Bronchial epithelial cell (primary cell): Measurements from ENCODE around the gene BAG3. TPM values are rescaled to one million over a fixed set of nuclear protein-coding genes. Genes with fewer than 3 reads are reported as not detected.
A peak's percentile ranks its signal among the peaks of the same experiment; 100 is the strongest.

Source experiments
- DNase-seq: peaks from one replicate; pipeline ENCODE4 v3.0.0-alpha.2; 2010; ENCODE audit warnings: low read depth
- FAIRE-seq: peaks from 2 replicates; lab custom pipeline; 2011; peaks lifted over from hg19 to GRCh38; lab: Jason Lieb, UNC
- H3K27me3 ChIP-seq: 2 replicates; pipeline ENCODE4 v1.5.1; 2011; ENCODE audit warnings: low read length; ENCODE audit not compliant: control insufficient read depth, insufficient read depth
- H3K36me3 ChIP-seq: 2 replicates; pipeline ENCODE4 v1.5.1; 2011; ENCODE audit warnings: low read length; ENCODE audit not compliant: control insufficient read depth, insufficient read depth
- H3K4me3 ChIP-seq: 2 replicates; pipeline ENCODE4 v1.5.1; 2011; ENCODE audit warnings: mild to moderate bottlenecking, low read depth, low read length, control low read depth
- total RNA-seq: library from RNA; depleted of rRNA; stranded (reverse); fragments of >200 nt; gene quantifications from 2 replicates; pipeline ENCODE4 v1.2.1, GENCODE V29; 2014
- TF ChIP-seq, protein P1 (sequence below): IDR thresholded peaks from 2 replicates; pipeline ENCODE4 v1.5.1; 2011; ENCODE audit warnings: mild to moderate bottlenecking, moderate library complexity, low read length, control low read depth, inconsistent platforms; ENCODE audit not compliant: insufficient read depth, severe bottlenecking

Gene BAG3
- total RNA-seq, 1 donor from 2014 or later: 7.1 TPM

DNA sequence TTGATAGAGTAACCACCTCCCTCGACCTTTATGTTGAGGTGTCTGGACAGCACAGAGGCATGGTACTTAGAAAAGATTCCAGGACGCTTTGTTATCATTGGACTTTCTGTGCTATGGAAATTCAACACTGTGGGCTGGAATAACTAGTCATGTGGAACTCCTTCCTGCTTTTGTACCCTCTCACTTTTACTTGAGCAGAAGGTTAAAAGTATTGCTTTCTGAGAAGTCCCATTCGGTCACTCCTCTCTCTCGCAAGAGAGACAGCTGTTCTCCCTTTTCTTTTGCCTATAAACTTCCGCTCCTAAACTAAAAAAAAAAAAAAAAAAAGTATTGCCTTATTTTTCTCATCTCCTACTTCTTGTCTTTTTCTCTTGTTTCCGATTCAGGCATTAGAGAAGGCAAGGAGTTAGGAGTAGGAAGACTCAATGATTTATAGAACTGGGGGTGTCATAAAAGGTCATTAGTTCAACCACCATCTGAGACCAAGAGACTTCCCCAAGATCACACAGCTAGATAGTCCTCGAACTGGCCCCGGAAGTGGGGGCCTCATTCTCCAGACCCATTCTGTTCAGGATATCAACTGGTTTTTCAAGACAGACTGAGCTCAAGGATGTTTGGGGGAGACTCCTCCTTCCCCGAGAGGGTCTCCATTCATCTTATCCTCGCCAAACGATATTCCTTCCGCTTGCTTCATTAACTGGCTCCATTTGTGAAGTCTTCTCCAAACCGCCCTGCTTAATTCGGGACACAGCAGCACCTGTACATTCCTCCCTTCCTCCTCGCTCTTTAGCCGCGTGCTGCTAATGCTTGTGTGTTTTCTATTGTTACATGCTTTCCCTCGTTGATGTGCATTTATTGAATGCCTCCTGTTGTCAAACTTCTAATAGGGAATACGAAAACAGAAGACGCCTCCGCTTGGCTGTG, 73.7 kb downstream of the BAG3 start:
- DNase-seq: peak; percentile 37
- no peaks in the 10 kb centered on the region for H3K36me3 ChIP-seq
- H3K4me3 ChIP-seq: peak overlapping the region; percentile 77
- FAIRE-seq: no peak
- TF ChIP-seq, protein P1, sequence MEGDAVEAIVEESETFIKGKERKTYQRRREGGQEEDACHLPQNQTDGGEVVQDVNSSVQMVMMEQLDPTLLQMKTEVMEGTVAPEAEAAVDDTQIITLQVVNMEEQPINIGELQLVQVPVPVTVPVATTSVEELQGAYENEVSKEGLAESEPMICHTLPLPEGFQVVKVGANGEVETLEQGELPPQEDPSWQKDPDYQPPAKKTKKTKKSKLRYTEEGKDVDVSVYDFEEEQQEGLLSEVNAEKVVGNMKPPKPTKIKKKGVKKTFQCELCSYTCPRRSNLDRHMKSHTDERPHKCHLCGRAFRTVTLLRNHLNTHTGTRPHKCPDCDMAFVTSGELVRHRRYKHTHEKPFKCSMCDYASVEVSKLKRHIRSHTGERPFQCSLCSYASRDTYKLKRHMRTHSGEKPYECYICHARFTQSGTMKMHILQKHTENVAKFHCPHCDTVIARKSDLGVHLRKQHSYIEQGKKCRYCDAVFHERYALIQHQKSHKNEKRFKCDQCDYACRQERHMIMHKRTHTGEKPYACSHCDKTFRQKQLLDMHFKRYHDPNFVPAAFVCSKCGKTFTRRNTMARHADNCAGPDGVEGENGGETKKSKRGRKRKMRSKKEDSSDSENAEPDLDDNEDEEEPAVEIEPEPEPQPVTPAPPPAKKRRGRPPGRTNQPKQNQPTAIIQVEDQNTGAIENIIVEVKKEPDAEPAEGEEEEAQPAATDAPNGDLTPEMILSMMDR: no peak
- no peaks in the 10 kb centered on the region for H3K27me3 ChIP-seq

DNA sequence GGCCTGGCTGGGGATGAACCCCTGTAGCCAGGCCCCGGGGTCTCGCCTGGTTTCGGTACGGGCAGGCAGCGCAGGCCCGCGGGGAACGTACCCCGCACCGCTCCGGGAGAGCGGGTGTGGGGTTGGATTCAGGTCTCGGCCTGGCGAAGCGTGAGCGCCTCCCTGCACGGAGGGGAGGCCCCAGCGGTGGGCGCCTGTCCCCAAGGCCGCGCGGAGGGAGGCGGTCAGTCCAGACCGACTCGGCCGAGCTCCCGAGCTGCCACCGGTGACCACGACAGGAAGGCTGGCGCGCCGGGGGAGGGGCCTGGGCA, 74.3 kb downstream of the BAG3 start:
- FAIRE-seq (no peak), DNase-seq (no peak)
- Histone ChIP-seq H3K36me3 (no peaks in the 10 kb centered on the region), H3K4me3 (peak overlapping the region; percentile 77), H3K27me3 (no peaks in the 10 kb centered on the region)
- TF ChIP-seq, protein P1: no peak

DNA sequence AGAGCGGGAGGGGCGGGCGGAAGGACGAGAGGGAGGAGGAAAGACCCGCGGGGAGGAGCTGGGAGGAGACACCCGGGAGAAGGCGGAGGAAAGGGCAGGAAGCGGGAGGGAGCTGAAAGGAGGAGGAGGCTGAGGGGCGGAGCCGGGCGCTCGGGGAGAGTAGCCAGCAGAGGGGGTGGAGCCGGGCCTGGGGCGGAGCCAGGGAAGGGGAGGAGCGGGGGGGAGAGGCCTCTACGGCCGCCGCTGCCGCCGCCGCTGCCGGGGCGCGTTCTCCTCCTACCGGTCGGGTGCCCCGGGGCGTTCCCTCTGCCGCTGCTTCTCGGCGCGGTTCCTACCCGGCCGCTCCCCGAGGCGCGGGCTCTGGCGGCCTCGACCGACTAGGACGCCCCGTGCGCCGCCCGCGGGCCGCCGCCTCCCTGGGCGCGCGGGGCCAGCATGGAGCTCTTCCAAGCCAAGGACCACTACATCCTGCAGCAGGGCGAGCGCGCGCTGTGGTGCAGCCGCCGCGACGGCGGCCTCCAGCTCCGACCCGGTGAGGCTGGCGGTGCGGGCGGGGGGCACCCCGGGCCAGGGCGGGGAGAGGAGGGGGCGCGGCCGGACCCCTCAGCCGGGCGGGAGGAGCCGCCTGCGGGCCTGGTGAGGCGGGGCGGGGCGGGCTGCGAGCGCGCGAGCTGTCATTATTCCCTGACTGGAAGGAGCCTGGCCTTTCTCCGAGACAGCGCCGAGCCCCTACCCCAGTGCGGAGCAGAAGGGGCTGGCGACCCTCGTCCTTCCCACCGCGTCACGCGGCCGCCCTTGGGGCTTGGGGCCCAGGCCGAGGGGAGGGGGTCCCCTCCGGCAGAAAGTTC, 74.9 kb downstream of the BAG3 start, which contains the start of gene INPP5F:
Gene INPP5F, plus strand, starts transcription at position 223 of the 848 bp plus-strand sequence. Its CDS starts 213 bp downstream, at position 436.
- TF ChIP-seq, protein P1: peak; percentile 33
- FAIRE-seq (no peak), DNase-seq (peak; percentile 89)
- H3K4me3 ChIP-seq: peak within 1 kb of the TSS; percentile 77
- no peaks in the 10 kb centered on the region for H3K27me3 ChIP-seq
- H3K36me3 ChIP-seq: no peaks in the 10 kb centered on the region

DNA sequence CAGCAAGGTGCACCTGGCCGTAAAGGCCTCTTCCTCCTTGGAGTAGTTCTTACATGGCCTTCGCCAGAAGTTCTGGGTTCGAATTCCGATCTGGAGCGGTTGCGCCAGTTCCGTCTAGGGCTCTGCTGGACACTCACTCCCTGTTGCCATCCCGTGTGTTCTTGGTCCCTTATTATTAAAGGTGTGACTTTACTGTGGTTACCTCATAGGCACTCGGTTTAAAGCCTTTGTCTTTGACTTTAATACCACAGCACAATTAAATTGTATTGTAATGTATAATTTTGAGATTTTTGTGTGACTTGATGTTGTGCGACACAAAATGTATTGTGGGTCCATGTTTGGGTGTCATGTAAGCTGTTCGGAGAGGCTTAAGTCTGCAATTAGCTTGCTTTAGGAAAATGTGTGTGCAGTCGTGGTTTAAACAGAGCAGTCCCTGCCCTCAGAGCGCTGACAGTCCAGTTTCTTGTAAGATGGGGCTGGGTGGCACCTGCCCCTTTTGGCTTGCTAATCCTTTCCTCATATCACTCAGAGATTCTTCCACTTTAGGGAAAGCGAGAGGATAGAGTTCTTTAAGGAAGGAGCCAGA, 75.6 kb downstream of the BAG3 start:
- TF ChIP-seq, protein P1: no peak
- Histone ChIP-seq H3K4me3 (peak overlapping the region; percentile 61), H3K27me3 (no peaks in the 10 kb centered on the region), H3K36me3 (no peaks in the 10 kb centered on the region)
- FAIRE-seq (no peak), DNase-seq (no peak)

Other genes with a start within 250 kb of the BAG3 start
- 23.9 and 35.5 TPM in 2 replicates for gene RGS10, start 108.7 kb upstream of the BAG3 start, total RNA-seq
- 20.1 and 28.4 TPM in 2 replicates for gene TIAL1, start 54.4 kb upstream of the BAG3 start, total RNA-seq
- gene INPP5F, start 74.7 kb downstream of the BAG3 start, total RNA-seq: 10.1 and 11.6 TPM in 2 replicates
- gene MCMBP, start 221.5 kb downstream of the BAG3 start, total RNA-seq: 36.7 and 43.4 TPM in 2 replicates
- gene SEC23IP, start 241.3 kb downstream of the BAG3 start, total RNA-seq: 10.3 and 22.5 TPM in 2 replicates